Erythroblast (primary cell): ENCODE measurements around the gene CREB5.

Experiments used
- GATA1 ChIP-seq: IDR thresholded peaks from 2 replicates; pipeline ENCODE4 v1.6.1; 2011; ENCODE audit warnings: low read depth, mild to moderate bottlenecking, control low read depth, low read length, moderate library complexity
- POLR2A ChIP-seq: IDR thresholded peaks from 2 replicates; pipeline ENCODE4 v1.6.1; 2011; ENCODE audit warnings: mild to moderate bottlenecking, low read length

DNA sequence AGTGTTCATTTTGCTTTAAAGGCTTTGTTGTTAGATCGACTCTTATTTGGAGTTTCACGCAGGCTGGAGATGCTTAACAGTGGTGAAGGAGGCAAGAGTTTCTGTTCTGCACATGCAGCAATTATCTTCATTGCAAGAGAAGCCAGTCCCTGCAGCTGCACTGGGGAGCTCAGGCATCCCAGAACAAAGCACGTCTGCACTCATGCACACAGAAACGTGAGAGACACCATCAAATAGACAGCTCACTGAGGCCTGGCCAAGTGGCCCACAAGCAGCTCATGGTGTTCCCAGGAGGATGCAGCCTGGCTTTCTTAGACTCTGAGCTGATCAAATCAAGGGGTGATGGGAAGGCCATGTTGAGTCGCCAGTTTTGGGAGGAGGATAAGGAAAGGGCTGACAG, 246.1 kb downstream of the CREB5 start:
- TF ChIP-seq POLR2A (no peak), GATA1 (no peak)
